ENCODE data around the gene RALGPS1.

Gene RALGPS1

DNA sequence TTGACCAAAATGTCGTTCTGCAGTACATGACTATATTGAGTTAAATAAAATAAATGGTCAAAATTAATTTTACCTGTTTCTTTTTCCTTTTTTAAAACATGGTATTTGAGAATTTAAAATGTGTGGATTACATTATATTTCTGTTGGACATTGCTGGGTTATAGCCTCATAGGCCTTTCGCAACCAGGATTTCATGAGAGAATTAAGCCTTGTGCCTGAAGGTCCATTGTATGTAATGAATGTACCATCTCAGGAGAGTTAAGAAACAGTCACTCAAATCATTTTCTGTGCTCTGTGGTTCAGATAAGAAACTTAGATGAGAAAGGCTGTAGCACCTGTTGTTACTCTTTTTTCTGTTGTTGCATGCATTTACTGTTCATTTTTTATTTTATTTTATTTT is 104.4 kb downstream of the RALGPS1 start:
- DNase-seq (ENCODE audit: low read depth), result no peak
- no peak overlapping the region for H3K4me3 ChIP-seq (ENCODE audit: low read depth, low read length)
- TF ChIP-seq, protein P1, sequence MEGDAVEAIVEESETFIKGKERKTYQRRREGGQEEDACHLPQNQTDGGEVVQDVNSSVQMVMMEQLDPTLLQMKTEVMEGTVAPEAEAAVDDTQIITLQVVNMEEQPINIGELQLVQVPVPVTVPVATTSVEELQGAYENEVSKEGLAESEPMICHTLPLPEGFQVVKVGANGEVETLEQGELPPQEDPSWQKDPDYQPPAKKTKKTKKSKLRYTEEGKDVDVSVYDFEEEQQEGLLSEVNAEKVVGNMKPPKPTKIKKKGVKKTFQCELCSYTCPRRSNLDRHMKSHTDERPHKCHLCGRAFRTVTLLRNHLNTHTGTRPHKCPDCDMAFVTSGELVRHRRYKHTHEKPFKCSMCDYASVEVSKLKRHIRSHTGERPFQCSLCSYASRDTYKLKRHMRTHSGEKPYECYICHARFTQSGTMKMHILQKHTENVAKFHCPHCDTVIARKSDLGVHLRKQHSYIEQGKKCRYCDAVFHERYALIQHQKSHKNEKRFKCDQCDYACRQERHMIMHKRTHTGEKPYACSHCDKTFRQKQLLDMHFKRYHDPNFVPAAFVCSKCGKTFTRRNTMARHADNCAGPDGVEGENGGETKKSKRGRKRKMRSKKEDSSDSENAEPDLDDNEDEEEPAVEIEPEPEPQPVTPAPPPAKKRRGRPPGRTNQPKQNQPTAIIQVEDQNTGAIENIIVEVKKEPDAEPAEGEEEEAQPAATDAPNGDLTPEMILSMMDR (IDR thresholded peaks at IDR 0.05; ENCODE audit: low read depth, low read length), result no peak
- no peak for TF ChIP-seq POLR2A (IDR thresholded peaks at IDR 0.05; ENCODE audit: extremely low read depth, insufficient read length)
- TF ChIP-seq MAX (IDR thresholded peaks at IDR 0.05; ENCODE audit: low read depth, low read length), result no peak
- no peak for TF ChIP-seq MYC (IDR thresholded peaks at IDR 0.05; ENCODE audit: low read depth, low read length)

- DNase-seq (ENCODE audit: low read depth), result no peak
- no peak overlapping the region for H3K4me3 ChIP-seq (ENCODE audit: low read depth, low read length)
- no peak for TF ChIP-seq MAX (IDR thresholded peaks at IDR 0.05; ENCODE audit: low read depth, low read length)
- TF ChIP-seq, protein P1 (IDR thresholded peaks at IDR 0.05; ENCODE audit: low read depth, low read length), result no peak
- TF ChIP-seq POLR2A (IDR thresholded peaks at IDR 0.05; ENCODE audit: extremely low read depth, insufficient read length), result no peak
- no peak for TF ChIP-seq MYC (IDR thresholded peaks at IDR 0.05; ENCODE audit: low read depth, low read length)
Observed at GRCh38 chr9:127020036-127020801, 105.6 kb downstream of the RALGPS1 start.

- DNase-seq (ENCODE audit: low read depth), result no peak
- TF ChIP-seq POLR2A (IDR thresholded peaks at IDR 0.05; ENCODE audit: extremely low read depth, insufficient read length) (no peak), MYC (IDR thresholded peaks at IDR 0.05; ENCODE audit: low read depth, low read length) (no peak), MAX (IDR thresholded peaks at IDR 0.05; ENCODE audit: low read depth, low read length) (no peak)
- TF ChIP-seq, protein P1 (IDR thresholded peaks at IDR 0.05; ENCODE audit: low read depth, low read length), result no peak
- H3K4me3 ChIP-seq (ENCODE audit: low read depth, low read length), result no peak overlapping the region
Observed at GRCh38 chr9:127020802-127021078, 106.2 kb downstream of the RALGPS1 start.

GRCh38 chr9:127021664-127022363 is 107.2 kb downstream of the RALGPS1 start:
- no peak for DNase-seq (ENCODE audit: low read depth)
- H3K4me3 ChIP-seq (ENCODE audit: low read depth, low read length), result no peak overlapping the region

GRCh38 chr9:127022913-127023660 is 108.5 kb downstream of the RALGPS1 start:
- TF ChIP-seq MAX (IDR thresholded peaks at IDR 0.05; ENCODE audit: low read depth, low read length), result no peak
- no peak for TF ChIP-seq MYC (IDR thresholded peaks at IDR 0.05; ENCODE audit: low read depth, low read length)
- TF ChIP-seq, protein P1 (IDR thresholded peaks at IDR 0.05; ENCODE audit: low read depth, low read length), result no peak
- TF ChIP-seq POLR2A (IDR thresholded peaks at IDR 0.05; ENCODE audit: extremely low read depth, insufficient read length), result no peak
- no peak overlapping the region for H3K4me3 ChIP-seq (ENCODE audit: low read depth, low read length)
- DNase-seq (ENCODE audit: low read depth), result no peak

More at GRCh38 chr9:127021664-127022363, 107.2 kb downstream of the RALGPS1 start:
- TF ChIP-seq POLR2A (IDR thresholded peaks at IDR 0.05; ENCODE audit: extremely low read depth, insufficient read length) (no peak), MAX (IDR thresholded peaks at IDR 0.05; ENCODE audit: low read depth, low read length) (no peak), MYC (IDR thresholded peaks at IDR 0.05; ENCODE audit: low read depth, low read length) (no peak)
- TF ChIP-seq, protein P1 (IDR thresholded peaks at IDR 0.05; ENCODE audit: low read depth, low read length), result no peak
